ENCODE data around the gene GZMA.

DNA sequence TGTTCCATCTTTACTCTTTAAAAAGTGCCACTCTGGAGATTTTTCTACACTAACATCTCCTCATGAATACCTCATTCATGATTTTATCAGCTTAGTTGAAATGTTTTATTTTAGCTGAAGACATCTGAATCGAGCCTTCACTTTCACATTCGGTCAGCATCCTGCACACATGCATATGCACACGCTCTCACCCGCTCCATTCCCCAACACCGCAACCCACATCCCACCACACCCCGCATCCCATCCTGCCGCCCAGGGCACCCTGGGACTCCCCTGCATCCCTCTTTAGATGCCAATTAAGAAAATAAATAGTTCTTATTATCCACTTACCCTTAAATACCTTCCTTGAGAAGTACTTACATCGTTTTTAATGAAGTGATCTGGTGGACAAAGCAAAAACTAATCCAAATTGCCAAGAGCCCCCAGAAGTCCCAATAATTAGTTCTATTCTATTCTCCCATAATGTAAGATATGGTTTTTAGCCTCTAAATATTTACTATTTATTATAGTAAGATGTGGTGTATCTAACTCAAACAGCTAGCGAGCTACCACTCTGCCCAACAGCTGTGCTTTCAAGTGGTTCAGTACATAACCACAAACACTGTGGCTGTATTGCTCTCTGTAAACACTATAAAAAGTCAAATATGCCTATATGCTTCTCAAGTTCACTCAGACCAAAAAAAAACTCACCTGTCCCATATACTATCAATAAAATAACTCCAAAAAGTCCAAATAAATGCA is 40.2 kb upstream of the GZMA start:
- no peak for TF ChIP-seq CTCF (IDR thresholded peaks at IDR 0.05; ENCODE audit: low read depth, low read length, poor library complexity, severe bottlenecking)
- no peak for TF ChIP-seq EZH2phosphoT487 (IDR thresholded peaks at IDR 0.05; ENCODE audit: borderline replicate concordance, low read length)
